HG02763 (cell line): Measurements from ENCODE around the gene RNF41.
"Not testable (repeated sequence)": the region's sequence is repeated elsewhere in the genome, so short reads cannot be mapped to it uniquely, and the experiment has no call there.

Experiments used
- ATAC-seq: cut with Tn5 transposase; IDR thresholded peaks from one replicate; pipeline ENCODE4 v1.9.1; 2021; ENCODE audit warnings: mild to moderate bottlenecking, moderate library complexity; ENCODE audit not compliant: unreplicated experiment

RNF41 gene

GRCh38 chr12:56213878-56214277 lies 7.8 kb downstream of the RNF41 start:
- no peak for ATAC-seq

GRCh38 chr12:56212361-56212760 lies 9.4 kb downstream of the RNF41 start:
- ATAC-seq, result no peak

- no peak for ATAC-seq
These were observed 13.7 kb downstream of the RNF41 start for GRCh38 chr12:56208006-56208405.

GRCh38 chr12:56206452-56207166 lies 15.1 kb downstream of the RNF41 start:
- ATAC-seq, result no peak

- ATAC-seq, result no peak
These were observed 16.3 kb downstream of the RNF41 start for GRCh38 chr12:56205445-56205844.

- ATAC-seq, result no peak
These were observed 17.4 kb downstream of the RNF41 start for GRCh38 chr12:56204275-56204674.

GRCh38 chr12:56202838-56203237 lies 18.9 kb downstream of the RNF41 start:
- ATAC-seq, result no peak

GRCh38 chr12:56202366-56202765 lies 19.4 kb downstream of the RNF41 start:
- ATAC-seq, result no peak

- ATAC-seq, result no peak
These were observed 22.9 kb downstream of the RNF41 start for GRCh38 chr12:56198836-56199235.

- no peak for ATAC-seq
These were observed 23.6 kb downstream of the RNF41 start for GRCh38 chr12:56197921-56198635.

GRCh38 chr12:56196818-56197550 lies 24.7 kb downstream of the RNF41 start:
- ATAC-seq, result not testable (repeated sequence)

GRCh38 chr12:56193025-56193578 lies 28.6 kb downstream of the RNF41 start:
- no peak for ATAC-seq

- ATAC-seq, result no peak
These were observed 29.1 kb downstream of the RNF41 start for GRCh38 chr12:56192582-56192981.

GRCh38 chr12:56190695-56191155 lies 31.0 kb downstream of the RNF41 start:
- no peak for ATAC-seq

- ATAC-seq, result peak; percentile 28
These were observed 31.6 kb downstream of the RNF41 start for GRCh38 chr12:56189918-56190694.

- ATAC-seq, result peak; percentile 82
These were observed 32.4 kb downstream of the RNF41 start, which contains the start of gene SMARCC2 for GRCh38 chr12:56189099-56189917. TSS of gene SMARCC2 (minus strand) at chr12:56189483. CDS start at chr12:56189461, 22 bp downstream.

- ATAC-seq, result no peak
These were observed 33.0 kb downstream of the RNF41 start for GRCh38 chr12:56188778-56189098.

- no peak for ATAC-seq
These were observed 33.5 kb downstream of the RNF41 start for GRCh38 chr12:56188131-56188777.

- no peak for ATAC-seq
These were observed 34.8 kb downstream of the RNF41 start for GRCh38 chr12:56186957-56187356.
